ENCODE measurements around the gene ARPC5L. TPM values are rescaled to one million over a fixed set of nuclear protein-coding genes. Genes with fewer than 3 reads are reported as not detected.
"Not testable (repeated sequence)": the region's sequence is repeated elsewhere in the genome, so short reads cannot be mapped to it uniquely, and the experiment has no call there.

ARPC5L gene
- total RNA-seq, 1 donor from 2014 or later = 33.7 TPM

- DNase-seq (ENCODE audit: low spot score) = no peak
Measured at GRCh38 chr9:124894035-124894740, 32.3 kb downstream of the ARPC5L start.

- DNase-seq (ENCODE audit: low spot score) = no peak
Measured at GRCh38 chr9:124894741-124895170, 32.8 kb downstream of the ARPC5L start.

- DNase-seq (ENCODE audit: low spot score) = peak; percentile 54
Measured at GRCh38 chr9:124897570-124898460, 35.9 kb downstream of the ARPC5L start.

GRCh38 chr9:124899845-124900244 is 37.9 kb downstream of the ARPC5L start:
- DNase-seq (ENCODE audit: low spot score) = no peak

GRCh38 chr9:124906966-124907365 is 45.0 kb downstream of the ARPC5L start:
- no peak for DNase-seq (ENCODE audit: low spot score)

- DNase-seq (ENCODE audit: low spot score) = no peak
Measured at GRCh38 chr9:124908098-124908497, 46.2 kb downstream of the ARPC5L start.

GRCh38 chr9:124911766-124912165 is 49.8 kb downstream of the ARPC5L start:
- no peak for DNase-seq (ENCODE audit: low spot score)

GRCh38 chr9:124913378-124913777 is 51.4 kb downstream of the ARPC5L start:
- no peak for DNase-seq (ENCODE audit: low spot score)

GRCh38 chr9:124914753-124915405 is 52.9 kb downstream of the ARPC5L start:
- DNase-seq (ENCODE audit: low spot score) = no peak

GRCh38 chr9:124920394-124920793 is 58.5 kb downstream of the ARPC5L start:
- not testable (repeated sequence) for DNase-seq (ENCODE audit: low spot score)

Other genes with a start within 250 kb of the ARPC5L start
- gene NR6A1, start 90.8 kb upstream of the ARPC5L start, total RNA-seq = 3.2 TPM
- 12.7 TPM for gene OLFML2A, start 85.0 kb upstream of the ARPC5L start, total RNA-seq
- not detected for gene WDR38, start 8.7 kb upstream of the ARPC5L start, total RNA-seq
- gene RPL35, start 173 bp upstream of the ARPC5L start, total RNA-seq = 704 TPM
- 23.3 TPM for gene GOLGA1, start 79.0 kb downstream of the ARPC5L start, total RNA-seq